K562 (cell line): Measurements from ENCODE around the gene RPL14. TPM values are rescaled to one million over a fixed set of nuclear protein-coding genes. Genes with fewer than 3 reads are reported as not detected.

Experiments used
- ADNP ChIP-seq: fragments of 200-800 bp; sonication (Bioruptor generic); IDR thresholded peaks from 2 replicates; pipeline ENCODE4 v1.6.1; 2016; ENCODE audit warnings: missing genetic modification characterization, missing compliant biosample characterization
- ETS2 ChIP-seq: IDR thresholded peaks from 2 replicates; pipeline ENCODE4 v1.6.1; 2016; ENCODE audit warnings: borderline replicate concordance, missing genetic modification characterization, mild to moderate bottlenecking, moderate library complexity, missing compliant biosample characterization; ENCODE audit not compliant: poor library complexity, severe bottlenecking
- NR2C2 ChIP-seq, 2 experiments: fragments of 200-800 bp in 1 of 2; sonication (Bioruptor generic) in 1 of 2; sonication (generic) in 1 of 2; formaldehyde crosslinking in 1 of 2; IDR thresholded peaks; 2 replicates each; pipeline versions ENCODE4 v1.6.1 to v1.8.0; 2016 to 2022; ENCODE audit warnings: mild to moderate bottlenecking in 1 of 2, missing compliant biosample characterization in 1 of 2, missing genetic modification characterization in 1 of 2, missing genetic modification reagents in 1 of 2
- STAT5A ChIP-seq: IDR thresholded peaks from 2 replicates; pipeline ENCODE4 v1.6.1; 2012; ENCODE audit warnings: low read length, inconsistent platforms, borderline replicate concordance
- polyA plus RNA-seq, 8 experiments: library from polyadenylated mRNA; depleted of rRNA in 4 of 8; stranded (reverse) in 5 of 8; unstranded in 3 of 8; fragments of >200 nt; fragmentation: Nextera tagmentation in 2 of 8; fragmentation: Illumina TruSeq in 1 of 8; extraction: Ambion mirVana in 2 of 8; extraction: Trizol in 1 of 8; gene quantifications; 2 replicates each; pipeline versions ENCODE4 v1.2.1 to v1.2.3, GENCODE V29; 2011 to 2014; ENCODE audit warnings: inconsistent platforms in 1 of 8, missing spikeins in 1 of 8
- total RNA-seq, 7 experiments: library from RNA; depleted of rRNA in 6 of 7; stranded (reverse); fragments of >200 nt in 6 of 7; fragmentation: Illumina TruSeq in 2 of 7; extraction: Trizol in 2 of 7; gene quantifications; 2 replicates each; pipeline versions ENCODE4 v1.2.1 to v1.2.3, GENCODE V29; 2011 to 2021; ENCODE audit warnings: low replicate concordance in 1 of 7
- TF ChIP-seq, protein P1 (sequence below): fragments of 450-650 bp; IDR thresholded peaks from 2 replicates; pipeline ENCODE4 v1.6.1; 2016; ENCODE audit warnings: low read depth
- TF ChIP-seq, protein P2 (sequence below): fragments of 200-600 bp; sonication (generic); IDR thresholded peaks from one replicate; pipeline ENCODE4 v1.6.1; 2012; ENCODE audit warnings: mild to moderate bottlenecking, low read depth, low read length, inconsistent platforms

The RPL14 gene
- total and polyA plus RNA-seq, 9 of the 15 experiments (the other 6 are each of a cell fraction or from before 2014, with no cell fraction given) = 851 to 4,649 (median 2,133) TPM

DNA sequence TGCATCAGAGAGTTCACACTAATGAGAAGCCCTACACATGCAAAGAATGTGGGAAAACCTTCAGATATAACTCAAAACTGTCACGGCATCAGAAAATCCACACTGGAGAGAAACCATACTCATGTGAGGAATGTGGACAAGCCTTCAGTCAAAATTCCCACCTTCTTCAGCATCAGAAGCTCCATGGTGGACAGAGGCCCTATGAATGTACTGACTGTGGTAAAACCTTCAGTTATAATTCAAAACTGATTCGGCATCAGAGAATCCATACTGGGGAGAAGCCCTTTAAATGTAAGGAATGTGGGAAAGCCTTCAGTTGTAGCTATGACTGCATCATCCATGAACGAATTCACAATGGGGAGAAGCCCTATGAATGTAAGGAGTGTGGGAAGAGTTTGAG, 30.0 kb downstream of the RPL14 start (continued):
- TF ChIP-seq, protein P1, sequence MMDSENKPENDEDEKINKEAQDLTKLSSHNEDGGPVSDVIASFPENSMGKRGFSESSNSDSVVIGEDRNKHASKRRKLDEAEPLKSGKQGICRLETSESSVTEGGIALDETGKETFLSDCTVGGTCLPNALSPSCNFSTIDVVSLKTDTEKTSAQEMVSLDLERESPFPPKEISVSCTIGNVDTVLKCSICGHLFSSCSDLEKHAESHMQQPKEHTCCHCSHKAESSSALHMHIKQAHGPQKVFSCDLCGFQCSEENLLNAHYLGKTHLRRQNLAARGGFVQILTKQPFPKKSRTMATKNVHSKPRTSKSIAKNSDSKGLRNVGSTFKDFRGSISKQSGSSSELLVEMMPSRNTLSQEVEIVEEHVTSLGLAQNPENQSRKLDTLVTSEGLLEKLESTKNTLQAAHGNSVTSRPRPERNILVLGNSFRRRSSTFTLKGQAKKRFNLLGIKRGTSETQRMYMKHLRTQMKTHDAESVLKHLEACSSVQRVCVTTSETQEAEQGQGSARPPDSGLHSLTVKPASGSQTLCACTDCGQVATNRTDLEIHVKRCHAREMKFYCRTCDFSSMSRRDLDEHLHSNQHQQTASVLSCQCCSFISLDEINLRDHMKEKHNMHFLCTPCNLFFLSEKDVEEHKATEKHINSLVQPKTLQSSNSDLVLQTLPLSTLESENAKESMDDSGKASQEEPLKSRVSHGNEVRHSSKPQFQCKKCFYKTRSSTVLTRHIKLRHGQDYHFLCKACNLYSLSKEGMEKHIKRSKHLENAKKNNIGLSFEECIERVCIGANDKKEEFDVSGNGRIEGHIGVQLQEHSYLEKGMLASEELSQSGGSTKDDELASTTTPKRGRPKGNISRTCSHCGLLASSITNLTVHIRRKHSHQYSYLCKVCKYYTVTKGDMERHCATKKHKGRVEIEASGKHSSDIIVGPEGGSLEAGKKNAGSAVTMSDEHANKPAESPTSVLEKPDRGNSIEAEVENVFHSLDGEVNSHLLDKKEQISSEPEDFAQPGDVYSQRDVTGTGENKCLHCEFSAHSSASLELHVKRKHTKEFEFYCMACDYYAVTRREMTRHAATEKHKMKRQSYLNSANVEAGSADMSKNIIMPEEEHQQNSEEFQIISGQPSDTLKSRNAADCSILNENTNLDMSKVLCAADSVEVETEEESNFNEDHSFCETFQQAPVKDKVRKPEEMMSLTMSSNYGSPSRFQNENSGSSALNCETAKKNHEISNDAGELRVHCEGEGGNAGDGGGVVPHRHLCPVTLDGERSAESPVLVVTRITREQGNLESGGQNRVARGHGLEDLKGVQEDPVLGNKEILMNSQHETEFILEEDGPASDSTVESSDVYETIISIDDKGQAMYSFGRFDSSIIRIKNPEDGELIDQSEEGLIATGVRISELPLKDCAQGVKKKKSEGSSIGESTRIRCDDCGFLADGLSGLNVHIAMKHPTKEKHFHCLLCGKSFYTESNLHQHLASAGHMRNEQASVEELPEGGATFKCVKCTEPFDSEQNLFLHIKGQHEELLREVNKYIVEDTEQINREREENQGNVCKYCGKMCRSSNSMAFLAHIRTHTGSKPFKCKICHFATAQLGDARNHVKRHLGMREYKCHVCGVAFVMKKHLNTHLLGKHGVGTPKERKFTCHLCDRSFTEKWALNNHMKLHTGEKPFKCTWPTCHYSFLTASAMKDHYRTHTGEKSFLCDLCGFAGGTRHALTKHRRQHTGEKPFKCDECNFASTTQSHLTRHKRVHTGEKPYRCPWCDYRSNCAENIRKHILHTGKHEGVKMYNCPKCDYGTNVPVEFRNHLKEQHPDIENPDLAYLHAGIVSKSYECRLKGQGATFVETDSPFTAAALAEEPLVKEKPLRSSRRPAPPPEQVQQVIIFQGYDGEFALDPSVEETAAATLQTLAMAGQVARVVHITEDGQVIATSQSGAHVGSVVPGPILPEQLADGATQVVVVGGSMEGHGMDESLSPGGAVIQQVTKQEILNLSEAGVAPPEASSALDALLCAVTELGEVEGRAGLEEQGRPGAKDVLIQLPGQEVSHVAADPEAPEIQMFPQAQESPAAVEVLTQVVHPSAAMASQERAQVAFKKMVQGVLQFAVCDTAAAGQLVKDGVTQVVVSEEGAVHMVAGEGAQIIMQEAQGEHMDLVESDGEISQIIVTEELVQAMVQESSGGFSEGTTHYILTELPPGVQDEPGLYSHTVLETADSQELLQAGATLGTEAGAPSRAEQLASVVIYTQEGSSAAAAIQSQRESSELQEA = no peak
- TF ChIP-seq STAT5A (no peak), NR2C2 (CRISPR knock-in tag; IDR thresholded peaks at IDR 0.05) (no peak), NR2C2 (tag; IDR thresholded peaks at IDR 0.05) (no peak), ADNP (no peak), ETS2 (no peak)
- TF ChIP-seq, protein P2, sequence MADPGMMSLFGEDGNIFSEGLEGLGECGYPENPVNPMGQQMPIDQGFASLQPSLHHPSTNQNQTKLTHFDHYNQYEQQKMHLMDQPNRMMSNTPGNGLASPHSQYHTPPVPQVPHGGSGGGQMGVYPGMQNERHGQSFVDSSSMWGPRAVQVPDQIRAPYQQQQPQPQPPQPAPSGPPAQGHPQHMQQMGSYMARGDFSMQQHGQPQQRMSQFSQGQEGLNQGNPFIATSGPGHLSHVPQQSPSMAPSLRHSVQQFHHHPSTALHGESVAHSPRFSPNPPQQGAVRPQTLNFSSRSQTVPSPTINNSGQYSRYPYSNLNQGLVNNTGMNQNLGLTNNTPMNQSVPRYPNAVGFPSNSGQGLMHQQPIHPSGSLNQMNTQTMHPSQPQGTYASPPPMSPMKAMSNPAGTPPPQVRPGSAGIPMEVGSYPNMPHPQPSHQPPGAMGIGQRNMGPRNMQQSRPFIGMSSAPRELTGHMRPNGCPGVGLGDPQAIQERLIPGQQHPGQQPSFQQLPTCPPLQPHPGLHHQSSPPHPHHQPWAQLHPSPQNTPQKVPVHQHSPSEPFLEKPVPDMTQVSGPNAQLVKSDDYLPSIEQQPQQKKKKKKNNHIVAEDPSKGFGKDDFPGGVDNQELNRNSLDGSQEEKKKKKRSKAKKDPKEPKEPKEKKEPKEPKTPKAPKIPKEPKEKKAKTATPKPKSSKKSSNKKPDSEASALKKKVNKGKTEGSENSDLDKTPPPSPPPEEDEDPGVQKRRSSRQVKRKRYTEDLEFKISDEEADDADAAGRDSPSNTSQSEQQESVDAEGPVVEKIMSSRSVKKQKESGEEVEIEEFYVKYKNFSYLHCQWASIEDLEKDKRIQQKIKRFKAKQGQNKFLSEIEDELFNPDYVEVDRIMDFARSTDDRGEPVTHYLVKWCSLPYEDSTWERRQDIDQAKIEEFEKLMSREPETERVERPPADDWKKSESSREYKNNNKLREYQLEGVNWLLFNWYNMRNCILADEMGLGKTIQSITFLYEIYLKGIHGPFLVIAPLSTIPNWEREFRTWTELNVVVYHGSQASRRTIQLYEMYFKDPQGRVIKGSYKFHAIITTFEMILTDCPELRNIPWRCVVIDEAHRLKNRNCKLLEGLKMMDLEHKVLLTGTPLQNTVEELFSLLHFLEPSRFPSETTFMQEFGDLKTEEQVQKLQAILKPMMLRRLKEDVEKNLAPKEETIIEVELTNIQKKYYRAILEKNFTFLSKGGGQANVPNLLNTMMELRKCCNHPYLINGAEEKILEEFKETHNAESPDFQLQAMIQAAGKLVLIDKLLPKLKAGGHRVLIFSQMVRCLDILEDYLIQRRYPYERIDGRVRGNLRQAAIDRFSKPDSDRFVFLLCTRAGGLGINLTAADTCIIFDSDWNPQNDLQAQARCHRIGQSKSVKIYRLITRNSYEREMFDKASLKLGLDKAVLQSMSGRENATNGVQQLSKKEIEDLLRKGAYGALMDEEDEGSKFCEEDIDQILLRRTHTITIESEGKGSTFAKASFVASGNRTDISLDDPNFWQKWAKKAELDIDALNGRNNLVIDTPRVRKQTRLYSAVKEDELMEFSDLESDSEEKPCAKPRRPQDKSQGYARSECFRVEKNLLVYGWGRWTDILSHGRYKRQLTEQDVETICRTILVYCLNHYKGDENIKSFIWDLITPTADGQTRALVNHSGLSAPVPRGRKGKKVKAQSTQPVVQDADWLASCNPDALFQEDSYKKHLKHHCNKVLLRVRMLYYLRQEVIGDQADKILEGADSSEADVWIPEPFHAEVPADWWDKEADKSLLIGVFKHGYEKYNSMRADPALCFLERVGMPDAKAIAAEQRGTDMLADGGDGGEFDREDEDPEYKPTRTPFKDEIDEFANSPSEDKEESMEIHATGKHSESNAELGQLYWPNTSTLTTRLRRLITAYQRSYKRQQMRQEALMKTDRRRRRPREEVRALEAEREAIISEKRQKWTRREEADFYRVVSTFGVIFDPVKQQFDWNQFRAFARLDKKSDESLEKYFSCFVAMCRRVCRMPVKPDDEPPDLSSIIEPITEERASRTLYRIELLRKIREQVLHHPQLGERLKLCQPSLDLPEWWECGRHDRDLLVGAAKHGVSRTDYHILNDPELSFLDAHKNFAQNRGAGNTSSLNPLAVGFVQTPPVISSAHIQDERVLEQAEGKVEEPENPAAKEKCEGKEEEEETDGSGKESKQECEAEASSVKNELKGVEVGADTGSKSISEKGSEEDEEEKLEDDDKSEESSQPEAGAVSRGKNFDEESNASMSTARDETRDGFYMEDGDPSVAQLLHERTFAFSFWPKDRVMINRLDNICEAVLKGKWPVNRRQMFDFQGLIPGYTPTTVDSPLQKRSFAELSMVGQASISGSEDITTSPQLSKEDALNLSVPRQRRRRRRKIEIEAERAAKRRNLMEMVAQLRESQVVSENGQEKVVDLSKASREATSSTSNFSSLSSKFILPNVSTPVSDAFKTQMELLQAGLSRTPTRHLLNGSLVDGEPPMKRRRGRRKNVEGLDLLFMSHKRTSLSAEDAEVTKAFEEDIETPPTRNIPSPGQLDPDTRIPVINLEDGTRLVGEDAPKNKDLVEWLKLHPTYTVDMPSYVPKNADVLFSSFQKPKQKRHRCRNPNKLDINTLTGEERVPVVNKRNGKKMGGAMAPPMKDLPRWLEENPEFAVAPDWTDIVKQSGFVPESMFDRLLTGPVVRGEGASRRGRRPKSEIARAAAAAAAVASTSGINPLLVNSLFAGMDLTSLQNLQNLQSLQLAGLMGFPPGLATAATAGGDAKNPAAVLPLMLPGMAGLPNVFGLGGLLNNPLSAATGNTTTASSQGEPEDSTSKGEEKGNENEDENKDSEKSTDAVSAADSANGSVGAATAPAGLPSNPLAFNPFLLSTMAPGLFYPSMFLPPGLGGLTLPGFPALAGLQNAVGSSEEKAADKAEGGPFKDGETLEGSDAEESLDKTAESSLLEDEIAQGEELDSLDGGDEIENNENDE = no peak
